GDM1 (cell line): ENCODE measurements around the gene BRD1.

Source experiments
- DNase-seq: peaks from one replicate; lab custom pipeline; 2025; lab: John Stamatoyannopoulos, UW

The BRD1 gene

DNA sequence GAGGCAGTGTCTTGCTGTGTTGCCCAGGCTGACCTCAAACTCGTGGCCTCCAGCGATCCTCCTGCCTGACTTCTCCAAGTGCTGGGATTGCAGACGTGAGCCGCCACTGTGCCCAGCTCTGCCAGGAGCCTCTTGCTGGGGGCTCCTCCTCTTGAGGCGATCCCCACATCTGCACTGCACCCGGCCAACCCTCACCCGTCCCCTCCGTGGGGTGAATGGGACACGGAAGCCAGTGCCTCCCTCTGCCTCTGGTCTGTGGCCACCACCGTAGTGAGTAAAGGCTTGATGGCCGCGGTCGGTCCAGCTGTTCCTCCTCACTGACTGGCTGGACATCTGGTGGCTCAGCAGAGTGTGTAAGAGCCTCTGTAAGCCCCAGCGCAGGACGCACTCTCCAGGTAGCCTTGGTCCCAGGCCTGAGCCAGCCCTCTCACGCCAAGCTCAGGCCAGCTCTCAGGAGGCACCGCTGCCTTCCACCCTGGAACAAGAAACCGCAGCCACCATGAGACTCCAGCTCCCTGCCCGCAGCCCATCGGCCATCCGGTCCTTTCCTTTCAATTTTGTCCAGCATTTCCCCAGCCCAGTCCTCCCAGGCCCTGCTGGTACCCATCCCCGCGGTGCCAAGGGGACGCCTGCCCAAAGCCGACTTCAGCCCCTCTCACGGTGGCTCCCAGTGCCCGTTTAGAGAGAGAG lies 100.3 kb downstream of the BRD1 start:
- DNase-seq, result no peak

DNA sequence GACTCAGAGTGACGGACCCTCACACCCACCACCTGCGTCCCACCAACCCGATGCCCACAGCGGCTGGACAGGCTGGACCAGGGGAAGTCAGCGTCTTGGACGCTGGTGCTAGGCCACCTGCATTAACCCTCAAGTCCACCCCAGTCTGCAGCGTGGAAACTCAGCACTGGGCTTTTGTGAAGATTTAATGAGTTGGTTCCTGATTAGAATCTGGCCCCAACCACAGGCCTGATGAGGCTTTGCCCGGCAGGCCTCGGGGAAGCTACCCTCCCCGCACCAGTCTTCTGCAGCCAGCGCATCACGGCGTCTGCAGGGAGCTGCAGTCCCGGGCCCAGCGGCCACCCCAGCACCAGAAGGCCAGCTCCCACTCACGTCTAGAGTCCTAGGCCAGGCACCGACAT lies 101.0 kb downstream of the BRD1 start:
- DNase-seq, result no peak

DNA sequence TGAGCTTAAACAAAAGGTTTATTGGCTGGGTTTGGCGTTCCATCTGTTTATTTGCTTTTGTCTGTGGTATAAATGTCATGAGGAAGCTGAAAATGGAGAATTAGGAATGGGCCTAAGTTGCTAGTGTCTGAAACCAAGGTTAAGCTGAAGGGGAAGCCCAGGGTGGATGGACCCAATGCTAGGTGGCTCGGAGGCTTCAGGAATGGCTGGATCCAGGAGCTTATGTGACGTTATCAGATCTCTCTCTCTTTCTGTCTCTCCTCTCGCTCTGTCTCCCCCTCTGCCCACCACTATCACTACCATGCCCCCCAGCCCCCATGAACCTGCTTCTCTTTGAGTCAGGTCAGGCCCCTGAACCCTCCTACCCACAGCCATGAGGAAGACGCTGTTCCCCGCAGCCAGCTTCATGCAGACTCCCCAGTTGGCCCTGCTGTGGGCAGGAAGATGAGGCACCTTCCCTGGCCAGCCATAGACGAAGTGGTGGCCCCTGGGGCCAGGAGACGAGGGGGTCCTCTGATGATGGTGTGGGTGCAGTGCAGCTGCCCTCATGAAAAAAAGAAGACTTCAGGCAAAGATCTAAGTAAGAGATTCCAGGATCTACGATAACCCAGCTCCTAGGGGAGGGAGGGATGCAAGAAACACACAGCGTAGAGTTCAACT lies 101.5 kb downstream of the BRD1 start:
- DNase-seq, result no peak

DNA sequence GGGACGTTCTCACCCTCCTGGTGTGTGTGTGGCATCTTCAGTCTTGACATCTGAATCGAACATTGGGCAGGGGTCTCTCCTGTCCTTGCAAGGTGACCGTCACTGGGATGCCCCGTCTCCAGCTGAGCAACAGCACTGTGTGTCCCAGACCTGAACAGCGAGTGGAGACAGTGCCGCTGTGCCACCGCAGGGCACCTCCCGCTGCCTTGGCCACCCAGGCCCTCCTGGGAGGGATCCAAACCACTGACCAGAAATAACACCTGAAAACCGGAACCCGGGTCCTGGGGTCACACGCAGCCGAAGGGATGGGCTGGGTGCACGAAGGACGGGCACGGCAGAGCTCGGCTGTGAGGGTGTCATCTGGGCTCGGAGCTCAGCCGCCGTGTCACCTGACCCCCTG lies 102.2 kb downstream of the BRD1 start:
- DNase-seq, result no peak

DNA sequence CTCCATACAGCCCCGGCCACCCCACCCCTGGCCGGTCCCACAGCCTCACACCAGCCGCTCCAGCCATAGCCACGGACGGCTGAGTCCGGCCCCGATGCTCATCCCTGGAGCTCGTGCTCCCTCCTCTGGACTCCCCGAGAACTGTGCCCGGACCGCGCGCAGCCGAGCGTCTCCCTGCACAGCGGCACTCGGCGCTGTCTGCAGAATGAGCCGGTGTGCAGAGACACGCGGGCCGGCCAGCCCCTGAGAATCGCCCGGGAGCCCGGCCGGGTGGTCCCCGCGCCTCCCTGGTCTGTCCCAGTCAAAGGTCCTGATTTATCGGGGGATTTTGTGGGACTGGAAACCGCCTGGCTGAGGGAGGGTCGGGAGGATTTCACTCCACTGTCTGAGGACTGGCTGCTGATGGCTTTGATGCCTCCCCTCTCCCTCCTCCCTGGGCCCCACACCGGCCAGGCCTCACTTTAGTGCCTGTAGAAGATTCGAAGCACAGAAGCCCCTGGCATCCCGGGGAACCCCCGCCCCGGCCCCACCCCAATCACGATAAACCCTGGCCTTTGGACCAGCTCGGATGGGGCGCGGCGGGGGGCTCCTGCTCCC lies 102.7 kb downstream of the BRD1 start:
- peak; percentile 41 for DNase-seq

DNA sequence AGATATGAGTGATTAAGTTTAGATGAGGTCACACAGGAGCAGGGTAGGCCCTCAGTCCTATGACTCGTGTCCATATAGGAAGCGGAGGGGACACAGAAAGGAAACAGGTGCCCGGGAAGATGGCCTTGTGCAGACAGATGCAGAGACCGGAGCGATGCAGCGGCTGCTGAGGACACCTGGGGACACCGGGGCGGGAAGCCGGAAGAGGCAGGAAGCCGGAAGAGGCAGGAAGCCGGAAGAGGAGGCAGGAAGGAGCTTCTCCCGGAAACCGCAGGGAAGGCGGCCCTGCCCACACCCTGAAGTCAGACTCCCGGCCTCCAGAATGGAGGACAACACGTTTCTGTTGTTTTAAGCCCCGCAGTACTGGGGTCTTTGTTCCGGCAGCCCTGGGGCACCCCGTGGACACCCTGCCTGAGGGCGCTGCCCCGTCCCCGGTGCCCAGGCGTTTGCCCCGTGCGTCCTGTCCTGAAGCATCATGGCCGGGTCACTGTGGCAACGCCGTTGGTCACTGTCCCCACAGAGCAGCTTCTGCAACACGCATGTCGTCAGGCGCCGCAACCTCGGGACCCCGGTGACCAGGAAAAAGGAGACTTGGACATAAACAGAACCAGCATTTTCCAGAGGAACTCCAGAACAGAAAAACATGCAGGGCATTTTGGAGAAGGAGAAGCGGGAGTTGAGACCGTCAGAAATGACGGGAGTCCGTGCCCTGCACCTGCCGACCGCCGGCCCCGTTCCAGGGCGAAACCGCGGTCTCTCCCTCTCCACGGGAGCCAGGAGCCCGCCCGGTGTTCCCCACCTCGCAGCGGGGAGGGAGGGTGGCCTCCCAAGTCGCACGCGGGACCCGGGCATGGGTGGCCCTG lies 103.4 kb downstream of the BRD1 start:
- no peak for DNase-seq

DNA sequence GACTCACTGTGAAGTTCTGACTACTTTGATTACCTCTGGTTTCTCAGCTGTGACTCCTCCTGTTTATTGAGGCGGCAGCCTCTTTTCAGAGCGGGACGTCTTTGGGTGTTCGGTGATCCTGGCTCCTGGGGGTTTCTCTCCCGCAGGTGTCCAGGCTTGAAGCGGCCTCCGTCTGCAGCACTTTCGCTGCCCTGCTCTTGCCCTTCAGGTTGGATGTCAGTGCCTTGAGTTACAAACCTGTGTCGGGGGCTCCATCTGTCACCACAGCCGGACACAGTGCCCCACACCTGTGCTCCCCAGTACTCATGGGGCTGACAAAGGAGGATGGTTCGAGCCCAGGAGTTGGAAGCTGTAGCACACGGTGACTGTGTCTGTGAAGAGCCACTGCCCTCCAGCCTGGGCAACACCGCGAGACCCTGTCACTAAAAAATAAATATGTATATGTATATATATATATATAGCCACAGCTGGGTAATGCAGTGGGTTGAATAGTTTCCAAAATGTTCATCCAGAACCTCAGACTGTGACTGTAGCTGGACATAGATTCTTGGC lies 104.1 kb downstream of the BRD1 start:
- no peak for DNase-seq
